GM12801 (cell line): ENCODE results near the gene RGS6.

ENCODE experiments used
- CTCF ChIP-seq: IDR thresholded peaks from one replicate; pipeline ENCODE4 v1.5.1; 2011; ENCODE audit warnings: control low read depth; ENCODE audit not compliant: insufficient read length; ENCODE audit errors: extremely low read depth

The RGS6 gene

GRCh38 chr14:72613231-72613974 is 681.2 kb downstream of the RGS6 start:
- no peak for TF ChIP-seq CTCF

- TF ChIP-seq CTCF: no peak
Observed at GRCh38 chr14:72613975-72614319, 681.7 kb downstream of the RGS6 start.

- no peak for TF ChIP-seq CTCF
Observed at GRCh38 chr14:72614365-72614764, 682.1 kb downstream of the RGS6 start.

GRCh38 chr14:72614891-72615415 is 682.7 kb downstream of the RGS6 start:
- TF ChIP-seq CTCF: no peak

GRCh38 chr14:72615451-72616121 is 683.4 kb downstream of the RGS6 start:
- no peak for TF ChIP-seq CTCF
